ENCODE results near the gene PDLIM4.
A peak's percentile ranks its signal among the peaks of the same experiment; 100 is the strongest.

Gene PDLIM4

GRCh38 chr5:132268769-132269551 is 11.5 kb downstream of the PDLIM4 start:
- no peak for DNase-seq

DNA sequence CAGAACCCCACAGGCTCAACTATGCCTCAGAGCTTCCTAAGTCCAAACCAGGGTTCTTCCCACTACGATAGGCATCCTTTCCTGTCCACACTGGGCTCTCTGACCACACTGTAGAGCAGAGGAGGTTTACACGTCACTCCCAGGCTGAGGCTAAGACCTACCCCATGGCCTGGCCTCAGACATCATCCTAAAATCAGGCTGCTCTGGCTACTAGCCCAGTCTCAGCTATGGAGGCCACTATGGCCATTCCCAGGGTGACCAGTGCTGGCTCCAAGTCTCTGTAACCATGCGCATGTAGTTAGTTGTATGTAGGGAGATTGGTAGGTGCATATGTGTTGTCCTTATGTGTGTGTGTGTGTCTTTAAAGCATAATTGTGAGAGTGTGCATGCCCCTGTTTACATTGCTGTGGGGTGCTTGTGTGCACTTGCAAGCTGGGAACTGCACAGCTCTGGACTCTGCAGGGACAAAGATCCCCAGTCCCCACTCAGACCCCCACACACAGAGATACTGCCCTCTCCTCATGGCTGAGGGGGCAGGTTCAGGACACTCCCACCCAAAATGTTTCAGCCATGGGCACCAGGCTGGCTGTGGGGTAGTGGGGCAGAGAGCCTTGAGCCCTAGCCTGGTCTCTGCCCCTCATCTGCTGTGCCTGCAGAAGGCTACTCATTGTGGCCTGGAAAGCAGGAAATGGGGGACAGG is 12.3 kb downstream of the PDLIM4 start:
- no peak for DNase-seq

DNA sequence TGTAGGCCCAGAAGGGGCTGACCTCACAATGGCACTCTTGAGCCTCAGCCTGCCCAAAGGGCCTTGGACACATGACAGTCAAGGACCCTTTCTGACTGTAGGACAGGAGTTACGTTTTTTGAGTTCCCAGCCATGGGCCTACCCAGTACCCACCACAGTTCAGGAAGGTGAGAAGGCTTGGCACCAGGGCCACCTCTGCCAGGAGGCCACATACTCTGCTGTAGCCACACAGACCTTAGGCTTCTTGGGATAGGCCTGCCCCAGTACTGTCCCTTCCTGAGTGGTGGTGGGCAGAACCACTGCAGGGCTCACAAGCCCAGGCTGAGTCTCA is 12.8 kb downstream of the PDLIM4 start:
- no peak for DNase-seq

GRCh38 chr5:132270706-132271105 is 13.2 kb downstream of the PDLIM4 start:
- no peak for DNase-seq

- peak; percentile 6 for DNase-seq
Observed at GRCh38 chr5:132271251-132272246, 14.1 kb downstream of the PDLIM4 start.

DNA sequence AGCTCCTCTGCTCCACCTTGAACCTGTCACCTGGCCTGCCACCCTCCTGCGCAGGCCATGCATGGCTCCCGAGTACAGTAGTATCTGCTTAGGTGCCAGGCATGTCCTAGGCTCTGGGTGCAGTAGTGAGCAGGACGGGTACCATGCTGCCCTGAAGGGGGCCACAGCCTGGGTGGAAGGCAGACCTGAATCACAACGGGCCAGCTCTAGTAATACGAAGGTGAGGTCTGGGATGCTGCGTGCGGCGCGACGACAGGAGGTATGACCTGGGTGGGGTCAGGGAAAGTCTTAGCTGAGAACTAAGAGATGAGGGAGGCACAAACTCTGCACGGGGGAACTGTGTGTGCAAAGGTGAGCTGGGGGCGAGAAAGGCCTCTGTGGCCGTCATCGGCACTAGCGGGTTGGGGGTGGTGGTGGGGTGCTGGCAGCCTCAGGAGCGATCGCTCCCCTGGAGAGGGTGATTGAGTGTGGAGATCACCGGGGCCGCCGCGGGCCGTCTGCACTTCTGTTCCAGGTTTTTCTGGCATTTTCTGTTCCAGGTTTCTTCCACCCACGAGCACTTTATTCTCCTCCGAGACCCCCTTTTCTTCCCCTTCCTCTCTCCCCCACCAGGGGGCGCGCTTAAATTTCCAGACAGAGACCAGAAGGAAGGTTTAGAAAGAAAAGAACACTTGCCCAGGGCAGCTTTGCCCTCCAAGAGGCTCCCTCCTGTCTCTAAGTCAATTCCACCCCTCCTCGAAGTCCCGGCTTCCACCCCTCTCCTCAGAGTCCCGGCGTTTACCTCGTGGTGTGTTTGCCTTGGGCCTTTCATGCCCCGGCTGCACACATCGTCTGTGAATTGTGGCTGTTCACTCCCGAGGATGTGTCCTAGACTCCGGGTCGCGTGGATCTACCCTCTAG is 15.1 kb downstream of the PDLIM4 start:
- peak; percentile 58 for DNase-seq

DNA sequence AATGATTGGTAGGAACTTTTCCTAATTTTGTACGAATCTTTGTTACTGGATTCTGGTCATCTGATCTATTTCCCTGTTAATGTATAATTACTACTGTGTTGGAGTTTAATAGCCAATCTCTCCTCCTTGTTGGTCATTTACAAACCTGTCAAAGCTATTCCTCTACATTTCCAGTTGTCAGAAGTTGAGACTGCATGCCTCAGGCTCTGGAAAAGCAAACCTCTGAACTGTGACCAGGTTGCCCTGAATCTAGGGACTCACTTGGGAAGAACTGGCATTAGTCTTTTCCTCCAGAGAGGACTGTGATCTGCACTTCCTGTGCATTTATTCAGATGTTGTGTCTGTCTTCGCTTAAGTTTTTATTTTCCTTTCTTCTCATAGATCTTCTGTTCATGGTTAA is 16.1 kb downstream of the PDLIM4 start:
- no peak for DNase-seq

DNA sequence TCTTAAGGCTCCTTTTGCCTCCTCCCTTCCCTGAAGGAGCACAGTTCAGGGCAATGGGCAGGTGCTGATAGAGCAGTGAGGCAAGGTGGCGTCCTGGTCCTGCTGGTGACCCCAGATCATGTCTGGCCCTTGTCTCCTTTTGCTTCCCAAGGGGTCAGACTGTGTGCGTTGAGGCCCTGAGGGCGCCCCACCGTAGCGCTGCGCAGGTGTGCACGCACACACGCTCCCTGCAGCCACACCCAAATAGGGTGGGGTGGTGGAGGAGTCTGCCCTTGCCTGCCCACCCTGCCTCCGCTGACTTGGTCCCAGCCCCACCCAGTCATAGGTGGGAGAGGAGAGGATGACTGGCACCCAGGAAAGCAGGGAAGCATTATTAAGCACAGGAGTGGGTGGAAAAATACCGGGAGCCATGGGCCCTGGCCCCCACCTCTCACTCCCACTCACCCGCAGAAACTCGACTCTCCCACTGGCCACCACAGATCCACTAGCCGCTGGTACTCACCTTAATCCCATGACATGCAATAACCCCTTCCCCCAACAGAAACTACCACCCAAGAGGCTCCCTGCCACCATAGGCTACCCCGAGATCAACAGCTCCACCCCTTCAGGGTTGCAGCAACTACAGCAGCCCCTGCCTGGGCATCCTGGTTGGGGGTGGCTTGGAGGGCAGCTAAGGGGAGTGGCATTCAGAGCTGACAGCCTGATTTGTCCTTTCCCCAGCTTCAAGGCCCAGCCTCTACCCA is 16.7 kb downstream of the PDLIM4 start:
- DNase-seq, result no peak

DNA sequence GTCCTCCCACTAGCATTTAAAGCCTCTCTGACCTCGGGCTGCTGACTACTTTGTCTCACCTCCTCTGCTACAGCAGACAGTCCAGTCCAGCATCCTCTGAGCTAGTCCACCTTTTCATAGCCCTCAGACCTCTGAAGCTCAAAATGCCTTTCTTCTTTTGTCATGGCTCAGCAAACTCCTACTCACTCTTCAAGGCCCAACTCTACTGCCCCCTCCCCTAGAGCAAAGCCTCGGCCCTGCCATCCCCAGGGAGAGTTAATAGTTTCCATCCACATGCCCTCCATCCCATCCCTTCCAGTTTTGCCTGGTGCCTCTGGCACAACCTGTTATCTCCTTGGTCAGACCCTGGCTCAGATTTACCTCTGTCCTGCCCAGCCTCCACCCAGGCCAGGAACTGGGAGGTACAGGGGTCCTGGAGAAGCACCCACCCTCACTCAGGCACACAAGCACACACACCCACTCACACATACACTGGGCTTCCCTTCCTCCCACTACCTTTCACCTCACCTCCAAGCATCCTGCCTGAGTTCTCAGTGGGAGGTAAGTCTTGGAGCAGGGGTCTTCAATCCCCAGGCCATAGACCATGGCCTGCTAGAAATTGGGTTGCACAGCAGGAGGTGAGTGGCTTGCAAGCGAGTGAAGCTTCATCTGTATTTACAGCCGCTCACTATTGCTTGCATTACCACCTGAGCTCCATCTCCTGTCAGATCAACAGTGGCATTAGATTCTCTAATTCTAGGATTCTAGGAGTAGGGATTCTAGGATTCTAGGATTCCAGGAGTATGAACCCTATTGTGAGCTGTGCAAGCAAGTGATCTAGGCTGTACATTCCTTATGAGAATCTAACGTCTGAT is 18.1 kb downstream of the PDLIM4 start:
- DNase-seq, result no peak

- DNase-seq, result no peak
Observed at GRCh38 chr5:132277256-132277655, 19.8 kb downstream of the PDLIM4 start.

DNA sequence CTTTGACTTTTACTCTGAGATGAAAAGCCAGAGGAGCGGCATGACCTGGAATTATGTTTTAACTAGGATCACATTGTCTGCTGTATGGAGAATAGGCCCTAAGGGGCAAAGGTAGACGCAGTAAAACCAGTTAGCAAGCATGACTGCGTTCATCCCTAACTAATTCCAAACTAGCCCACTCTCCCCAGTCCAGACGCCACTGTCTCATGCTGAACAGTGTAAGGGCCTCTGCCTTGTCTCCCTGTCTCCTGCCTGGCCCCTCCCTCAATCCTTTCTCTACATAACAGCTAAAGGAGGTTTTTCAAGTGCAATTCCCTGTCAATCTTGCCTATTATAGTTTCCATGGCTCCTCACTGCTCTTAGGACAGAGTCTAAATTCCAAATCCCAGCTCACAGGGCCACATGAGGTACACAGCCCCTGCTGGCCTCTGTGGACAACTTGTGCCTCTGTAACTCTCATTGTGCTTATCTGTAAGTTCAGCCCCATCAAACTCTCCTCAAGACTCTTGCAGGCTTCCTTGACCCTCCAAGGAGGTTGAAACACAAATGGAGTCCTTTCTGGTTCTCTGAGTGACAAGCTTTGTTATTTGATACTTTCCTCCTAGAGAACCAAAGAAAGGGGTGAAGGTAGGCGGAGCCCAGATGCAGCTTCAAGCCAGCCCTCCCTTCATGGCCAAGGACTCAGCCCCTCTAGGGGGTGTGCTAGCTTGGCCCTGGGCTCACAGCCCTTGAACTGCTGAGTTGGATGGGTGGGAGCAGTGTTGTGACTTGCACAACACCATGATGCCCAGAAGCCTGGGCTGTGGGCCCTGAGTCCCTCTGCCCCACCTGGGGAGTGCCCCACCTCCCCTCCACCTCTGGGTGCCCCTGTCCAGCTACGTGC is 20.7 kb downstream of the PDLIM4 start:
- no peak for DNase-seq

GRCh38 chr5:132279801-132280200 is 22.3 kb downstream of the PDLIM4 start:
- no peak for DNase-seq

GRCh38 chr5:132280371-132281240 is 23.1 kb downstream of the PDLIM4 start:
- no peak for DNase-seq

- DNase-seq, result no peak
Observed at GRCh38 chr5:132281856-132282614, 24.5 kb downstream of the PDLIM4 start.

GRCh38 chr5:132283423-132284043 is 26.0 kb downstream of the PDLIM4 start:
- DNase-seq, result no peak

DNA sequence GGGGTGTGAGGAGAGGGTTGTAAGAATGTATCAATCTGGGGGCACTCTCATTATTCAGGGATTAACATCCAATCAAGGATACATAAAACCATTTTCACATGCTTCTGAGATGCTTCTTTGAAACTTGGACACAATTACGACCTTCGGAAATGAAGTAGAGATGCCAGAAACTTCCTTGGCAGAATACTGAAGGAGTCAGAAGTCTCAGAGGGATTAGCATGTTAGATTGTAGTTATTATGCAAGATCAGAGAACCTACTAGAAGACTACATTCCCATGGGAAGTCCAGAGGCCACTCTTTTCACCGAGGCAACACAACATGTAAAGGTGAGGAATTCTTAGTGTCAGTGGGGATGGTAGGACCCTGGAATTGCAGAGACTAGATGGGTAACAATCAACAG is 31.6 kb downstream of the PDLIM4 start:
- no peak for DNase-seq

DNA sequence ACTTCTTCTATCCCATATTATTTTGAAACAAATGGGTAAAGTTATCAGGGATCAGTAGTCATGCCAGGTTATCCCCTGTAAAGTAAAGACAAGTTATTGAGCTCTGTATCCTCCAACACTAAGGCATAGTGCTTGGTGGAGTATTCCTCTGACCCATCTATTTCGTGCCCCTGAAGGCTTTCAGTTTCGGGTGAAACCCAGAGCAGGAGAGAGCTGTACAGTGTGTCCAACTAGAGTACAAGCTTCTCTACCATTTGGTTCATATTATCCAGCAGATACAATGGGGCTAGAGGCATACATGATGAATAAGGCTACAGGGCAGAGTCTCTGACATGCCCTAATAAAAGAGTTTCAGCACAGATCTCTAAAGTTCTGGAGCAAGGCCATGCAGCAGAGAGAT is 33.5 kb downstream of the PDLIM4 start:
- no peak for DNase-seq

Measured in CD4-positive, alpha-beta T cell treated with Interleukin-12 subunit alpha and Interleukin-12 subunit beta, for 1 hour (primary cell).